NCI-H146 (cell line): ENCODE results near the gene MEOX2.

Experiments used
- DNase-seq: peaks from one replicate; lab custom pipeline; 2025; lab: John Stamatoyannopoulos, UW

The MEOX2 gene

GRCh38 chr7:15681186-15681585 is 5.3 kb downstream of the MEOX2 start:
- no peak for DNase-seq

- no peak for DNase-seq
Measured at GRCh38 chr7:15680446-15680845, 6.0 kb downstream of the MEOX2 start.

GRCh38 chr7:15679306-15679705 is 7.2 kb downstream of the MEOX2 start:
- DNase-seq = no peak

GRCh38 chr7:15678653-15679052 is 7.8 kb downstream of the MEOX2 start:
- DNase-seq = no peak

GRCh38 chr7:15675379-15675778 is 11.1 kb downstream of the MEOX2 start:
- DNase-seq = no peak

- DNase-seq = no peak
Measured at GRCh38 chr7:15674586-15674985, 11.9 kb downstream of the MEOX2 start.

- no peak for DNase-seq
Measured at GRCh38 chr7:15669443-15670090, 16.9 kb downstream of the MEOX2 start.

- no peak for DNase-seq
Measured at GRCh38 chr7:15667991-15668390, 18.5 kb downstream of the MEOX2 start.

- no peak for DNase-seq
Measured at GRCh38 chr7:15662451-15662850, 24.0 kb downstream of the MEOX2 start.

- no peak for DNase-seq
Measured at GRCh38 chr7:15658247-15658646, 28.2 kb downstream of the MEOX2 start.

- DNase-seq = no peak
Measured at GRCh38 chr7:15652776-15653290, 33.6 kb downstream of the MEOX2 start.

- DNase-seq = no peak
Measured at GRCh38 chr7:15651693-15652092, 34.8 kb downstream of the MEOX2 start.

- no peak for DNase-seq
Measured at GRCh38 chr7:15650787-15651186, 35.7 kb downstream of the MEOX2 start.

GRCh38 chr7:15648461-15648961 is 38.0 kb downstream of the MEOX2 start:
- no peak for DNase-seq

GRCh38 chr7:15647309-15647708 is 39.2 kb downstream of the MEOX2 start:
- DNase-seq = no peak

GRCh38 chr7:15643000-15643705 is 43.3 kb downstream of the MEOX2 start:
- no peak for DNase-seq

GRCh38 chr7:15628876-15629275 is 57.6 kb downstream of the MEOX2 start:
- no peak for DNase-seq

GRCh38 chr7:15626041-15626440 is 60.4 kb downstream of the MEOX2 start:
- DNase-seq = no peak

GRCh38 chr7:15625466-15625865 is 61.0 kb downstream of the MEOX2 start:
- DNase-seq = no peak

GRCh38 chr7:15621468-15621867 is 65.0 kb downstream of the MEOX2 start:
- DNase-seq = no peak

- no peak for DNase-seq
Measured at GRCh38 chr7:15620491-15621185, 65.8 kb downstream of the MEOX2 start.

- DNase-seq = no peak
Measured at GRCh38 chr7:15618275-15618674, 68.2 kb downstream of the MEOX2 start.

- no peak for DNase-seq
Measured at GRCh38 chr7:15612205-15612604, 74.3 kb downstream of the MEOX2 start.
